SK-N-SH treated with all-trans-retinoic acid at 6 μM for 48 hours (cell line): Measurements from ENCODE around the gene RIN3.

Source experiments
- ATAC-seq: fragments of 200-7000 bp; cut with Tn5 transposase; 3 replicates; pipeline ENCODE4 v1.9.1; 2020; ENCODE audit warnings: mild to moderate bottlenecking, moderate library complexity
- ARNTL ChIP-seq: fragments of 450-650 bp; formaldehyde crosslinking; IDR thresholded peaks from 2 replicates; pipeline ENCODE4 v1.5.0; 2020; ENCODE audit warnings: low read depth, mild to moderate bottlenecking, moderate library complexity, borderline replicate concordance
- BACH2 ChIP-seq: fragments of 250-450 bp; sonication (Bioruptor Pico); IDR thresholded peaks from 2 replicates; pipeline ENCODE4 v1.9.0; 2021; ENCODE audit warnings: mild to moderate bottlenecking, borderline replicate concordance
- CREB5 ChIP-seq: fragments of 250-450 bp; sonication (Bioruptor Pico); IDR thresholded peaks from 2 replicates; pipeline ENCODE4 v1.5.1; 2020; ENCODE audit warnings: low read depth, mild to moderate bottlenecking, moderate library complexity
- CSDC2 ChIP-seq: fragments of 250-450 bp; sonication (Bioruptor Pico); IDR thresholded peaks from 2 replicates; pipeline ENCODE4 v1.5.0; 2020; ENCODE audit warnings: mild to moderate bottlenecking, moderate library complexity
- CSRNP3 ChIP-seq: fragments of 250-450 bp; sonication (Bioruptor Pico); IDR thresholded peaks from 2 replicates; pipeline ENCODE4 v1.5.1; 2021; ENCODE audit warnings: mild to moderate bottlenecking, moderate library complexity
- GLIS3 ChIP-seq: fragments of 250-450 bp; sonication (Bioruptor Pico); IDR thresholded peaks from 2 replicates; pipeline ENCODE4 v1.5.0; 2020; ENCODE audit warnings: mild to moderate bottlenecking, moderate library complexity
- OSR1 ChIP-seq: fragments of 250-450 bp; sonication (Bioruptor Pico); IDR thresholded peaks from 2 replicates; pipeline ENCODE4 v1.8.0; 2022; ENCODE audit warnings: moderate library complexity, mild to moderate bottlenecking, inconsistent platforms
- PATZ1 ChIP-seq: fragments of 250-450 bp; sonication (Bioruptor Pico); IDR thresholded peaks from 2 replicates; pipeline ENCODE4 v1.8.0; 2020; ENCODE audit warnings: mild to moderate bottlenecking, moderate library complexity, borderline replicate concordance
- POU6F1 ChIP-seq: fragments of 250-450 bp; sonication (Bioruptor Pico); IDR thresholded peaks from 2 replicates; pipeline ENCODE4 v1.8.0; 2021; ENCODE audit warnings: low read depth, mild to moderate bottlenecking, moderate library complexity, borderline replicate concordance
- PPARA ChIP-seq: fragments of 250-450 bp; sonication (Bioruptor Pico); IDR thresholded peaks from 2 replicates; pipeline ENCODE4 v1.5.0; 2020; ENCODE audit warnings: mild to moderate bottlenecking, borderline replicate concordance
- RARB ChIP-seq: fragments of 250-450 bp; sonication (Bioruptor Pico); IDR thresholded peaks from 2 replicates; pipeline ENCODE4 v1.8.0; 2021; ENCODE audit warnings: mild to moderate bottlenecking, moderate library complexity
- TCF4 ChIP-seq: fragments of 250-450 bp; sonication (Bioruptor Pico); IDR thresholded peaks from 2 replicates; pipeline ENCODE4 v1.8.0; 2021; ENCODE audit warnings: mild to moderate bottlenecking, moderate library complexity, borderline replicate concordance
- TOX ChIP-seq: fragments of 250-450 bp; sonication (Bioruptor Pico); IDR thresholded peaks from 2 replicates; pipeline ENCODE4 v1.8.0; 2021; ENCODE audit warnings: mild to moderate bottlenecking, moderate library complexity, borderline replicate concordance
- TSHZ2 ChIP-seq: fragments of 250-450 bp; sonication (Bioruptor Pico); IDR thresholded peaks from 2 replicates; pipeline ENCODE4 v1.5.0; 2020; ENCODE audit warnings: mild to moderate bottlenecking, moderate library complexity
- ZC3H10 ChIP-seq: fragments of 250-450 bp; sonication (Bioruptor Pico); IDR thresholded peaks from 2 replicates; pipeline ENCODE4 v1.5.1; 2021; ENCODE audit warnings: mild to moderate bottlenecking, moderate library complexity
- ZFP3 ChIP-seq: fragments of 250-450 bp; sonication (Bioruptor Pico); IDR thresholded peaks from 2 replicates; pipeline ENCODE4 v1.5.0; 2020; ENCODE audit warnings: mild to moderate bottlenecking, moderate library complexity
- ZFP30 ChIP-seq: fragments of 450-650 bp; formaldehyde crosslinking; IDR thresholded peaks from 2 replicates; pipeline ENCODE4 v1.5.0; 2022; ENCODE audit warnings: mild to moderate bottlenecking, moderate library complexity
- ZNF565 ChIP-seq: fragments of 450-650 bp; formaldehyde crosslinking; conservative IDR thresholded peaks from 2 replicates; pipeline ENCODE4 v1.5.0; 2020; ENCODE audit warnings: low read depth, mild to moderate bottlenecking, moderate library complexity
- ZNF70 ChIP-seq: fragments of 450-650 bp; formaldehyde crosslinking; IDR thresholded peaks from 2 replicates; pipeline ENCODE4 v1.5.0; 2020; ENCODE audit warnings: mild to moderate bottlenecking, moderate library complexity
- ZNF8 ChIP-seq: fragments of 450-650 bp; formaldehyde crosslinking; IDR thresholded peaks from 2 replicates; pipeline ENCODE4 v1.5.0; 2020; ENCODE audit warnings: mild to moderate bottlenecking, moderate library complexity

The RIN3 gene

GRCh38 chr14:92497391-92497790, 16.2 kb upstream of the RIN3 start:
- ATAC-seq: no peak
- no peak for TF ChIP-seq ZNF565 (CRISPR knock-in tag)
- TF ChIP-seq, all 23 proteins: peak for 0

GRCh38 chr14:92499234-92499633, 14.3 kb upstream of the RIN3 start:
- TF ChIP-seq GLIS3 (no peak), ZC3H10 (no peak), RARB (no peak), TOX (CRISPR knock-in tag) (no peak), CSRNP3 (CRISPR knock-in tag) (no peak), TSHZ2 (CRISPR knock-in tag) (no peak), OSR1 (CRISPR knock-in tag) (no peak), TCF4 (CRISPR knock-in tag) (no peak), BACH2 (CRISPR knock-in tag) (no peak), ZNF8 (CRISPR knock-in tag) (no peak), ZNF70 (no peak), POU6F1 (no peak), CSDC2 (CRISPR knock-in tag) (no peak), ZFP3 (CRISPR knock-in tag) (no peak), ZNF565 (CRISPR knock-in tag) (no peak)

GRCh38 chr14:92500491-92500941, 13.1 kb upstream of the RIN3 start:
- TF ChIP-seq CREB5: no peak
- no peak for TF ChIP-seq PATZ1 (CRISPR knock-in tag)
- no peak for TF ChIP-seq TSHZ2 (CRISPR knock-in tag)
- TF ChIP-seq PPARA (CRISPR knock-in tag): no peak
- TF ChIP-seq ZNF565 (CRISPR knock-in tag): no peak
- TF ChIP-seq RARB: no peak
- TF ChIP-seq OSR1 (CRISPR knock-in tag): no peak
- no peak for TF ChIP-seq GLIS3
- no peak for TF ChIP-seq ZFP30
- no peak for TF ChIP-seq ARNTL (CRISPR knock-in tag)
- TF ChIP-seq ZNF8 (CRISPR knock-in tag): no peak
- no peak for TF ChIP-seq CSRNP3 (CRISPR knock-in tag)
- TF ChIP-seq POU6F1: no peak
- TF ChIP-seq TOX (CRISPR knock-in tag): no peak
- TF ChIP-seq TCF4 (CRISPR knock-in tag): no peak
- TF ChIP-seq CSDC2 (CRISPR knock-in tag): no peak
- no peak; the same call in 2 of the 3 replicates for ATAC-seq

More at GRCh38 chr14:92499234-92499633, 14.3 kb upstream of the RIN3 start:
- ATAC-seq: no peak
